Measurements from ENCODE around the gene SF3B1.
A peak's percentile ranks its signal among the peaks of the same experiment; 100 is the strongest.
"Not testable (repeated sequence)": the region's sequence is repeated elsewhere in the genome, so short reads cannot be mapped to it uniquely, and the experiment has no call there.

SF3B1 gene

GRCh38 chr2:197434541-197435513 is at the start of gene SF3B1:
SF3B1 (minus strand) TSS chr2:197435028; CDS start chr2:197434999, 29 bp downstream.
- DNase-seq: peak; percentile 99

GRCh38 chr2:197484248-197484647 is 49.4 kb upstream of the SF3B1 start:
- DNase-seq: not testable (repeated sequence)

GRCh38 chr2:197480165-197481036 is 45.6 kb upstream of the SF3B1 start:
- no peak for DNase-seq

GRCh38 chr2:197477797-197478196 is 43.0 kb upstream of the SF3B1 start:
- no peak for DNase-seq

GRCh38 chr2:197472166-197472565 is 37.3 kb upstream of the SF3B1 start:
- DNase-seq: no peak

- DNase-seq: no peak
Measured at GRCh38 chr2:197464175-197464574, 29.3 kb upstream of the SF3B1 start.

GRCh38 chr2:197461057-197461456 is 26.2 kb upstream of the SF3B1 start:
- no peak for DNase-seq

GRCh38 chr2:197460649-197461048 is 25.8 kb upstream of the SF3B1 start:
- DNase-seq: no peak

- DNase-seq: no peak
Measured at GRCh38 chr2:197455428-197455827, 20.6 kb upstream of the SF3B1 start.

- no peak for DNase-seq
Measured at GRCh38 chr2:197454923-197455322, 20.1 kb upstream of the SF3B1 start.

- DNase-seq: no peak
Measured at GRCh38 chr2:197453914-197454398, 19.1 kb upstream of the SF3B1 start.

GRCh38 chr2:197453123-197453913 is 18.5 kb upstream of the SF3B1 start, which contains the start of gene COQ10B:
COQ10B (plus strand) TSS chr2:197453552; CDS start chr2:197453561, 9 bp downstream.
- DNase-seq: peak; percentile 99

- DNase-seq: no peak
Measured at GRCh38 chr2:197452754-197453122, 17.9 kb upstream of the SF3B1 start.

GRCh38 chr2:197450935-197451358 is 16.1 kb upstream of the SF3B1 start:
- not testable (repeated sequence) for DNase-seq

GRCh38 chr2:197450465-197450864 is 15.6 kb upstream of the SF3B1 start:
- no peak for DNase-seq

- DNase-seq: no peak
Measured at GRCh38 chr2:197446844-197447243, 12.0 kb upstream of the SF3B1 start.

- no peak for DNase-seq
Measured at GRCh38 chr2:197445746-197446145, 10.9 kb upstream of the SF3B1 start.

- DNase-seq: no peak
Measured at GRCh38 chr2:197442857-197443256, 8.0 kb upstream of the SF3B1 start.

GRCh38 chr2:197437380-197437779 is 2.6 kb upstream of the SF3B1 start:
- no peak for DNase-seq

GRCh38 chr2:197435598-197436420 is 981 bp upstream of the SF3B1 start:
- no peak for DNase-seq

- no peak for DNase-seq
Measured at GRCh38 chr2:197433780-197434438, 919 bp downstream of the SF3B1 start.
